Neural crest cell (in vitro differentiated cells): Measurements from ENCODE around the gene ZBTB44. TPM values are rescaled to one million over a fixed set of nuclear protein-coding genes. Genes with fewer than 3 reads are reported as not detected.
"Not testable (repeated sequence)": the region's sequence is repeated elsewhere in the genome, so short reads cannot be mapped to it uniquely, and the experiment has no call there.

Experiments
- DNase-seq: peaks from one replicate; pipeline ENCODE4 v3.0.0; 2021; ENCODE audit warnings: low read depth, mixed read lengths, low spot score
- H3K27ac Mint-ChIP-seq: one replicate; pipeline ENCODE4 v1.8.0; 2021; ENCODE audit warnings: mild to moderate bottlenecking, mixed read lengths; ENCODE audit not compliant: unreplicated experiment
- H3K27me3 Mint-ChIP-seq: 2 replicates; pipeline ENCODE4 v1.8.0; 2021; ENCODE audit warnings: low read depth, mild to moderate bottlenecking, mixed read lengths
- H3K36me3 Mint-ChIP-seq: 2 replicates; pipeline ENCODE4 v1.8.0; 2021; ENCODE audit warnings: low read depth, mild to moderate bottlenecking, mixed read lengths
- H3K4me1 Mint-ChIP-seq: 2 replicates; pipeline ENCODE4 v1.8.0; 2021; ENCODE audit warnings: mixed read lengths
- H3K4me3 Mint-ChIP-seq: one replicate; pipeline ENCODE4 v1.8.0; 2021; ENCODE audit warnings: mild to moderate bottlenecking, mixed read lengths
- H3K9me3 Mint-ChIP-seq: 2 replicates; pipeline ENCODE4 v1.8.0; 2021; ENCODE audit warnings: mixed read lengths
- CTCF ChIP-seq: fragments of 200-600 bp; sonication (generic); conservative IDR thresholded peaks from 2 replicates; pipeline ENCODE4 v1.5.0; 2021; ENCODE audit warnings: antibody characterized with exemption, mild to moderate bottlenecking
- total RNA-seq: library from RNA; stranded (reverse); gene quantifications from 2 replicates; pipeline ENCODE4 v1.2.1, GENCODE V29; 2021

The ZBTB44 gene
- total RNA-seq, 1 donor from 2014 or later = 28.1 TPM

GRCh38 chr11:130260742-130261141 is 54.0 kb downstream of the ZBTB44 start:
- peaks cover 38% of the 10 kb centered on the region for H3K36me3 Mint-ChIP-seq
- no peaks in the 10 kb centered on the region for H3K4me1 Mint-ChIP-seq
- DNase-seq = no peak
- no peaks in the 10 kb centered on the region for H3K27me3 Mint-ChIP-seq
- peaks cover 15% of the 10 kb centered on the region for H3K9me3 Mint-ChIP-seq
- no peak overlapping the region for H3K4me3 Mint-ChIP-seq
- H3K27ac Mint-ChIP-seq = no peak overlapping the region
- TF ChIP-seq CTCF = no peak

DNA sequence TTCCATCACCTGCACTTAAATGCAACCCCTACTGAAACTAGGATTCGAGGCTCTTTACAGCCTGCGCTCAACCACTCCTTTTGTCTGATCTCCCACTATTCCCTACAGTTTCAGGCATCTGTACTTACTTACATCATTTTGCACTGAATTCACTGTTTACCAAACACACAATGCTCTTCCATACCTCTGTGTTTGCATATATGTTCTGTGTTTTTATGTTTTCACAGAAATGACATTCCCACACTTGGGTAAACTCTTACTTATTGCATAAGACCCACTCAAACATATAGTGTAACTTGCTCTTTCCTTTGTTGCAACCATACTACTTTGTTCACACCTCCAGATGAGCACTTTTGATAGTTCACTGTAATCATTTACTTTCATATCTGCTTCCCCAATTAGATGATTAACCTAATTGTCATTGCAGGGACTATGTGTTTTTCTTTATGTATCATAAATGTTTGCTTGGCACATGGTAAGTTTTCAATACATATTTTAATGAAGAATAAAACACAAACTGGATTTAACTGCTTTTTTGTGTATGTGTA is 54.6 kb downstream of the ZBTB44 start:
- no peak for TF ChIP-seq CTCF
- H3K4me3 Mint-ChIP-seq = no peak overlapping the region
- H3K36me3 Mint-ChIP-seq = peaks cover 44% of the 10 kb centered on the region
- no peaks in the 10 kb centered on the region for H3K4me1 Mint-ChIP-seq
- no peaks in the 10 kb centered on the region for H3K27me3 Mint-ChIP-seq
- no peak overlapping the region for H3K27ac Mint-ChIP-seq
- no peak for DNase-seq
- H3K9me3 Mint-ChIP-seq = peaks cover 15% of the 10 kb centered on the region

DNA sequence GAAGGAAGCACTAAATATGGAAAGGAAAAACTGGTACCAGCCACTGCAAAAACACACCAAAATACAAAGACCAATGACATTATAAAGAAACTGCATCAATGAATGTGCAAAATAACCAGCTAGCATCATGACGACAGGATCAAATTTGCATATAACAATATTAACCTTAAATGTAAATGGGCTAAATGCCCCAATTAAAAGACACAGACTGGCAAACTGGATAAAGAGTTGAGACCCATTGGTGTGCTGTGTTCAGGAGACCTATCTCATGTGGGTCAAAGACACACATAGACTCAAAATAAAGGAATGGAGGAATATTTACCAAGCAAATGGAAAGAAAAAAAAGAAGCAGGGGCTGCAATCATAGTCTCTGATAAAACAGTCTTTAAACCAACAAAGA is 63.0 kb downstream of the ZBTB44 start:
- peaks cover 39% of the 10 kb centered on the region for H3K36me3 Mint-ChIP-seq

GRCh38 chr11:130249929-130250328 is 64.8 kb downstream of the ZBTB44 start:
- not testable (repeated sequence) for H3K4me1 Mint-ChIP-seq, H3K9me3 Mint-ChIP-seq, H3K27ac Mint-ChIP-seq, H3K4me3 Mint-ChIP-seq, DNase-seq, H3K27me3 Mint-ChIP-seq
- H3K36me3 Mint-ChIP-seq = peaks cover 26% of the 10 kb centered on the region

More for the DNA sequence above, 63.0 kb downstream of the ZBTB44 start:
- H3K4me1 Mint-ChIP-seq, H3K27ac Mint-ChIP-seq, H3K27me3 Mint-ChIP-seq, DNase-seq, H3K4me3 Mint-ChIP-seq: not testable (repeated sequence)
- H3K9me3 Mint-ChIP-seq = peaks cover 13% of the 10 kb centered on the region

DNA sequence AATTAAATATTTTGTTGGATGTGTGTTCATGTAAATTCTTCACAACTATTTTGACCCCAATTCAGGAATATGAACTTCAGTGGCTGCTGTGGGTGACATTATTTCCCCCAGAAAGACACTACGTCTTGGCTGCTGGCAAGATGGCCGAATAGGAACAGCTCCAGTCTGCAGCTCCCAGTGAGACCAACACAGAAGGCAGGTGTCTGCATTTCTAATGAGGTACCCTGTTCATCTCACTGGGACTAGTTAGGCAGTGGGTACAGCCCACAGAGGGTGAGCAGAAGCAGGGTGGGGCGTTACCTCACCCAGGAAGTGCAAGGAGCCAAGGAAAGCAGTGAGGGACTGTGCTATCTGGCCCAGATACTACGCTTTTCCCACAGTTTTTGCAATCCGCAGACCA is 65.3 kb downstream of the ZBTB44 start:
- Mint-ChIP-seq H3K36me3 (peaks cover 26% of the 10 kb centered on the region), H3K4me3 (no peak overlapping the region), H3K27me3 (no peaks in the 10 kb centered on the region), H3K27ac (no peak overlapping the region), H3K9me3 (peaks cover 9% of the 10 kb centered on the region), H3K4me1 (peaks cover 4% of the 10 kb centered on the region)
- no peak for TF ChIP-seq CTCF
- no peak for DNase-seq

GRCh38 chr11:130247319-130247718 is 67.4 kb downstream of the ZBTB44 start:
- no peak for TF ChIP-seq CTCF
- no peak overlapping the region for H3K27ac Mint-ChIP-seq

More at GRCh38 chr11:130247319-130247718, 67.4 kb downstream of the ZBTB44 start:
- no peak for DNase-seq
- Mint-ChIP-seq H3K9me3 (peaks cover 5% of the 10 kb centered on the region), H3K4me3 (no peak overlapping the region), H3K36me3 (peaks cover 13% of the 10 kb centered on the region), H3K4me1 (peaks cover 4% of the 10 kb centered on the region), H3K27me3 (no peaks in the 10 kb centered on the region)
